HL-60 (cell line): ENCODE data around the gene ABHD16B.
A peak's percentile ranks its signal among the peaks of the same experiment; 100 is the strongest.
"Not testable (repeated sequence)": the region's sequence is repeated elsewhere in the genome, so short reads cannot be mapped to it uniquely, and the experiment has no call there.

Experiments used
- DNase-seq, 2 experiments: peaks; one replicate each; pipeline ENCODE4 v3.0.0-alpha.2; 2010 to 2020; ENCODE audit warnings: low read depth in 1 of 2, low spot score in 1 of 2
- H3K27ac ChIP-seq: fragments of 250-450 bp; sonication (Bioruptor Pico); replicated peaks from 2 replicates; pipeline ENCODE4 v1.5.1; 2020; ENCODE audit warnings: mild to moderate bottlenecking, moderate library complexity
- H3K27me3 ChIP-seq: fragments of 250-450 bp; sonication (Bioruptor Pico); 2 replicates; pipeline ENCODE4 v1.5.1; 2021; ENCODE audit warnings: mild to moderate bottlenecking, moderate library complexity; ENCODE audit not compliant: insufficient read depth, poor library complexity, severe bottlenecking
- H3K4me3 ChIP-seq: replicated peaks from 2 replicates; pipeline ENCODE4 v1.5.1; 2011; ENCODE audit warnings: mild to moderate bottlenecking, control low read depth, low read length; ENCODE audit not compliant: insufficient read depth
- CTCF ChIP-seq: IDR thresholded peaks from one replicate; pipeline ENCODE4 v1.5.1; 2011; ENCODE audit warnings: low read length, control low read depth, inconsistent platforms; ENCODE audit not compliant: insufficient read depth
- GABPA ChIP-seq: IDR thresholded peaks from 2 replicates; pipeline ENCODE4 v1.6.1; 2012; ENCODE audit warnings: low read depth
- POLR2AphosphoS5 ChIP-seq: IDR thresholded peaks from 2 replicates; pipeline ENCODE4 v1.6.1; 2012; ENCODE audit warnings: low read depth
- REST ChIP-seq: IDR thresholded peaks from 2 replicates; pipeline ENCODE4 v1.6.1; 2012; ENCODE audit warnings: low read depth; ENCODE audit not compliant: insufficient replicate concordance
- SPI1 ChIP-seq: IDR thresholded peaks from 2 replicates; pipeline ENCODE4 v1.6.1; 2012; ENCODE audit warnings: low read depth, mild to moderate bottlenecking, borderline replicate concordance

The ABHD16B gene

GRCh38 chr20:63848003-63848911, 13.0 kb upstream of the ABHD16B start:
- Histone ChIP-seq H3K4me3 (no peak overlapping the region), H3K27ac (peak overlapping the region; percentile 47), H3K27me3 (peaks cover 4% of the 10 kb centered on the region)
- TF ChIP-seq SPI1, result no peak
- TF ChIP-seq GABPA, result no peak
- no peak for TF ChIP-seq REST
- TF ChIP-seq CTCF, result no peak
- no peak for TF ChIP-seq POLR2AphosphoS5
- DNase-seq, result no peak

GRCh38 chr20:63850689-63851547, 10.4 kb upstream of the ABHD16B start:
- Histone ChIP-seq H3K27me3 (no peaks in the 10 kb centered on the region), H3K4me3 (no peak overlapping the region), H3K27ac (no peak overlapping the region)
- DNase-seq, result peak in 1 of 2 experiments; percentile 42
- peak; percentile 55 for TF ChIP-seq SPI1
- no peak for TF ChIP-seq POLR2AphosphoS5

- not testable (repeated sequence) for H3K4me3 ChIP-seq, H3K27me3 ChIP-seq, DNase-seq, H3K27ac ChIP-seq
These were observed 9.8 kb upstream of the ABHD16B start for GRCh38 chr20:63851548-63851943.

GRCh38 chr20:63853733-63854068, 7.6 kb upstream of the ABHD16B start:
- H3K27ac ChIP-seq, result peak overlapping the region; percentile 54
- H3K4me3 ChIP-seq, DNase-seq, H3K27me3 ChIP-seq: not testable (repeated sequence)

GRCh38 chr20:63854069-63854765, 7.1 kb upstream of the ABHD16B start:
- DNase-seq, result no peak
- no peaks in the 10 kb centered on the region for H3K27me3 ChIP-seq
- TF ChIP-seq GABPA (no peak), SPI1 (no peak), CTCF (no peak), POLR2AphosphoS5 (no peak), REST (no peak)
- H3K4me3 ChIP-seq, result no peak overlapping the region
- H3K27ac ChIP-seq, result peak overlapping the region; percentile 54
